H1 (cell line): ENCODE data around the gene SV2C. TPM values are rescaled to one million over a fixed set of nuclear protein-coding genes. Genes with fewer than 3 reads are reported as not detected.

ENCODE experiments used
- ASH2L ChIP-seq: fragments of 200-600, 300-600 bp; sonication (generic); IDR thresholded peaks from one replicate; pipeline ENCODE4 v1.7.1; 2017; ENCODE audit warnings: low read length
- CTBP2 ChIP-seq: IDR thresholded peaks from 2 replicates; pipeline ENCODE4 v1.7.0; 2011; ENCODE audit warnings: borderline replicate concordance, mild to moderate bottlenecking, moderate library complexity, mixed read lengths, low read length; ENCODE audit not compliant: insufficient read depth, insufficient read length
- EP300 ChIP-seq, 2 experiments: IDR thresholded peaks; 1 replicate in 1 of 2; 2 replicates in 1 of 2; pipeline ENCODE4 v1.6.1; 2011 to 2012; ENCODE audit warnings: low read depth in 2 of 2, low read length in 2 of 2, mild to moderate bottlenecking in 2 of 2, borderline replicate concordance in 1 of 2, inconsistent platforms in 1 of 2, moderate library complexity in 1 of 2
- KDM4A ChIP-seq: IDR thresholded peaks from one replicate; pipeline ENCODE4 v1.7.1; 2012; ENCODE audit warnings: low read depth, mild to moderate bottlenecking, moderate library complexity, low read length, inconsistent platforms; ENCODE audit not compliant: severe bottlenecking
- NANOG ChIP-seq: IDR thresholded peaks from 2 replicates; pipeline ENCODE4 v1.6.1; 2011; ENCODE audit warnings: low read length, low read depth, mild to moderate bottlenecking, inconsistent platforms; ENCODE audit not compliant: insufficient read depth, poor library complexity, severe bottlenecking
- SIN3A ChIP-seq, 2 experiments: IDR thresholded peaks in 1 of 2; conservative IDR thresholded peaks in 1 of 2; 2 replicates each; pipeline ENCODE4 v1.6.1; 2011 to 2012; ENCODE audit warnings: low read length in 2 of 2, improper control_type of control experiment in 1 of 2, low read depth in 1 of 2, mild to moderate bottlenecking in 1 of 2
- SUZ12 ChIP-seq: fragments of 200-600 bp; sonication (generic); IDR thresholded peaks from 2 replicates; pipeline ENCODE4 v1.6.1; 2012; ENCODE audit warnings: mild to moderate bottlenecking, inconsistent platforms, low read length, moderate library complexity, mixed read lengths
- TAF1 ChIP-seq: IDR thresholded peaks from 2 replicates; pipeline ENCODE4 v1.6.1; 2011; ENCODE audit warnings: mild to moderate bottlenecking, low read depth, low read length
- TEAD4 ChIP-seq: IDR thresholded peaks from 2 replicates; pipeline ENCODE4 v1.6.1; 2012; ENCODE audit warnings: low read depth, low read length, inconsistent platforms, mixed read lengths
- polyA plus RNA-seq, 7 experiments: library from polyadenylated mRNA; depleted of rRNA in 3 of 7; stranded (reverse) in 5 of 7; unstranded in 2 of 7; fragments of >200 nt in 5 of 7; fragments of 200-250 nt in 2 of 7; gene quantifications; 1 replicate in 5 of 7; 2 replicates in 1 of 7; 4 replicates in 1 of 7; pipeline versions ENCODE4 v1.2.1 to v1.2.3, GENCODE V29; 2011 to 2013; ENCODE audit warnings: missing spikeins in 2 of 7, mixed read lengths in 2 of 7
- total RNA-seq: library from RNA; stranded (reverse); fragmentation: NEBNext Ultra II Directional; extraction: Animal tissue kit (Norgen Biotek cat#: 25700); gene quantifications from 2 replicates; pipeline ENCODE4 v1.2.1, GENCODE V29; 2021

The SV2C gene
- total and polyA plus RNA-seq, 2 of the 8 experiments (the other 6 are each of a cell fraction or from before 2014, with no cell fraction given): 0.08 to 0.24 TPM

DNA sequence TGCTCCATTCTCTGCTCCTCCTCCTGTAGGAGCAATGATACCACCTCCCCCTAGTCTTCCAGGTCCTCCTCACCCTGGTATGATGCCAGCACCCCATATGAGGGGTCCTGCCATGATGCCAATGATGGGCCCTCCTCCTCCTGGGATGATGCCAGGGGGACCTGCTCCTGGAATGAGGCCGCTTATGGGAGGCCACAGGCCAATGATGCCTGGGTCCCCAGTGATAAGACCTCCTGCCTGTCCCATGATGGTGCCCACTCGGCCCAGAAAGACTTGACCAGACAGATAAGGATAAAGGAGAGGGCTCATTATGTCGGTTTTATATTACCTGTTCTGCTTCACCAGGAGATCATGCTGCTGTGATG is 293.7 kb downstream of the SV2C start (continued):
- TF ChIP-seq TEAD4: no peak
- TF ChIP-seq TAF1: no peak
- TF ChIP-seq CTBP2: no peak
- TF ChIP-seq SUZ12: no peak
- TF ChIP-seq EP300 (IDR thresholded peaks at IDR 0.05; ENCODE audit: borderline replicate concordance in 1 of 2, low read depth in 2 of 2, low read length in 2 of 2): no peak
- no peak for TF ChIP-seq ASH2L
- TF ChIP-seq SIN3A (conservative IDR thresholded peaks at IDR 0.05 in 1 of 2, IDR thresholded peaks at IDR 0.05 in 1 of 2; ENCODE audit: low read depth in 1 of 2, low read length in 2 of 2): no peak
- TF ChIP-seq KDM4A: no peak
- no peak for TF ChIP-seq NANOG
